GM19463 (cell line): ENCODE measurements around the gene FOLR3.
"Not testable (repeated sequence)": the region's sequence is repeated elsewhere in the genome, so short reads cannot be mapped to it uniquely, and the experiment has no call there.

Experiments used
- ATAC-seq: cut with Tn5 transposase; IDR thresholded peaks from one replicate; pipeline ENCODE4 v1.9.1; 2021; ENCODE audit warnings: mild to moderate bottlenecking, moderate library complexity; ENCODE audit not compliant: unreplicated experiment

Gene FOLR3

DNA sequence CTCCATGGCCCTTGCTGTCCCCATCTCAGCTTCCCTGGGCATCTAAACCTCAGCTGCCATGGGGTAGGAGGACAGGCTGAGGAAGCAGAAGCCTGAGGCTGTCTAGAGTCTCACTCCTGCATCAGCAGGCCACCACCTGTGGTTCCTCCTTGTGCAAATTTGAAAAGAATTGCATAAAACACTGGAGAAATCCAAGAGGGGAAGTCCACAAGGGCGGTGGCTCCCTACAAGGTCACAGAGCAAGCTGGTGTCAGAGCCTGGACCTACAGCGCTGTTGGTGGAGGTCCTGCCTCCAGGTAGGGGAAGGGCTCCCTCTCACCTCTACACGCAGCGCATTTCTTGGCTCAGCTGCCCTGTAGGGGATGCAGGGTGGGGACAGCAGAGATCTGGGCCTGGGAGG, at the start of gene FOLR3:
Gene FOLR3 (plus strand): TSS at position 253 of the 400 bp plus-strand sequence. CDS start 228 bp downstream, outside the sequence.
- ATAC-seq = not testable (repeated sequence)

DNA sequence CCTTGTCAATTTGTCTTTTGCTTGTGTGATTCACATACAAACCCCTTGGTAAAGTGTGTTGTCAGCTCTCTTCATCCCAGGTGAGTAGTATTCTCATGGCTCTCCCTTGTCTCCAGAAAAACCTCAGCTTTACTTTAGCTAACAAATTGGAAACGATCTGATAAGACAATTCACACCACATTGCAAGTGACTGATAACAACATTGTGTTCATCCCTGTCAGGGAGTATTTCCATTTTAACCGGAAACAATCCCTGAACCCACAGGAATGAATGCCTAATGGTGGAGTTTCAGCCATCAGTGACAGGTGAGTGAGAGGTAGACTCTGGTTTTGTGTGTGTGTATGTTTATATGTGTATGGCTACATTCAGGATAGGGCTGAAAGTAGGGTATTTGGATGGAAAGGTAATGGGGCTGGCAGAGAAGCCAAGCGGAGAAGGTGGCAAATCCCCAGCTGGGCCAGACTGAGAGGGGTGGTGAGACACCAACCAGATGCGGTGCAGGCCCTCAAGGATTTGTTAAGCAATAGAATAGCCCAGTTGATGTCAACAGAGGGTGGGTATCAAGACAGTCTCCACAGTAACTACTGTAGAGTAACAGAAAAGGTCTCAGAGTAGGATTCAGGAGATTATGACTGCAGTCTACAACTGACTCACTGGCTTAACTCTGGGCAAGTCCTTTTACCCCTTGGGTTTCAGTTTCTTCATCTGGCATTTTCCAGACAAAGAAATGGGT, 47.3 kb upstream of the FOLR3 start:
- ATAC-seq = no peak

DNA sequence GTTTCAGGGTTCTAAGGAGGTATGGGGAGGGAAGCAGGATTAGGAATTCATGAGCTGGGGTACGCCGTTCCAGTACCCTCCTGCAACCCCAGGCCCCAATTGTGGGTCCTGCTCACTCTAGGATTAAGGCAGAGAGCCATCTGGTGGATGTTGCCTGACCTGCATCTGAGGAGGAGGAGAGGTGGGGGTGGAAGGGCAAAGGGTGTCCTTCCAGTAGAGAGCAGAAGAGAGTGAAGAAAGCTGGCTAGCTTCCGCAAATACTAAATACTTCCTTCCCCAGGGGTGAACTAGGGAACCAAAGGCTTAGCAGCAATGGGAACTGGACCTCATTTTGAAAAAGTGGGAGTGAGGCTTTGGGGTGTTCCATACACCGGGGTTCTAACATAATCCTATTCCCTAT, 44.2 kb upstream of the FOLR3 start:
- ATAC-seq = no peak

DNA sequence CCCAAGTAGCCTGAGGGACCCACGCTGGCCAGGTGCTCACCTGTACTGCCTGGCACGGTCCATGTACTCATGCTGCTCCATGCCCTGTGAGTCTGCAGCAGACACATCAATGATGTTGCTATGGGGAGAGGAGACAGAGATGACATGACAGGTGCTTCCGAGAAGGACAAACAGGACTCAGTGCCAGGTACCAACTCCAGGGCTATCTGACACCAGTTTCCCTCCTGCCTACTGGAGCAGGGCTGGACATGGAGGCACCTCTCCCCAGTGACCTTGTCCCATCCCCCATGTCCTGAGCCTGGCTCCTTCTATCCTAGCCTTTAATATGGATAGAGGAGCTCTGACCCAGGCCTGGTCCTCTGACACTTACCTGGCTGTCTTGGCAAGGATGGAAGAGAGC, 36.8 kb upstream of the FOLR3 start:
- ATAC-seq = no peak

DNA sequence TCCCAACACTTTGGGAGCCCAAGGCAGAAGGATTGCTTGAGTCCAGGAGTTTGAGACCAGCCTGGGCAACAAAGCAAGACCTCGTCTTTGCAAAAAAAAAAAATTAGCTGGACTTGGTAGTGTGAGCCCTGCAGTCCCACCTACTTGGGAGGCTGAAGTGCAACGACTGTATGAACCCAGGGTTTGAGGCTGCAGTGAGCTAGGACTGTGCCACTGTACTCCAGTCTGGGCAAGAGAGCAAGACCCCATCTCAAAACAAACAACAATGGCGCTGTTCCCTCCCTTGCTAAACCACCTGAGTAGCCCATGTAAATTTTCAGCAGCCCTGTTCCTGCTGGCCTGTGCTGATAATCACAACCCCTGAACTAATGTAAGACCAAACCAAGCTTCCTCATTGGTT, 35.5 kb upstream of the FOLR3 start:
- ATAC-seq = no peak

DNA sequence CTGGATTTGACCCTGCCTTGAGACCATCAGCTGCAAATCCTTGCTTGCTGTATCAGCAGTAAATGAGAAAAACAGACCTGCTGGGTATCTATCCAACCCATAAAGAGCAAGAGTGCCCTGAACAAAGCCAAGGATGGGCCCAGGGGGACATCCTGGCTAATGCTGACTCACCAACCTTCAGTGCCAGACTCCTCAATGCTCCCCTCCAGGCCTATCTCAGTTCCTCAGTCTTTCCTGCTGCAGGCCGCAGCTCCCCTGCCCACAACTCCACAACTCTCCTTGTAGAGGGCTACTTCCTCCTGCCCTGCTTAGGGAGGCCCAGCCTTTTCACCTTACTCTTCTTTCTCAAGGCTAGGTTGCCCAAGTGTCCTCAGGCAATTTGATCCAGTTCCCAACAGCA, 35.1 kb upstream of the FOLR3 start:
- ATAC-seq = no peak

DNA sequence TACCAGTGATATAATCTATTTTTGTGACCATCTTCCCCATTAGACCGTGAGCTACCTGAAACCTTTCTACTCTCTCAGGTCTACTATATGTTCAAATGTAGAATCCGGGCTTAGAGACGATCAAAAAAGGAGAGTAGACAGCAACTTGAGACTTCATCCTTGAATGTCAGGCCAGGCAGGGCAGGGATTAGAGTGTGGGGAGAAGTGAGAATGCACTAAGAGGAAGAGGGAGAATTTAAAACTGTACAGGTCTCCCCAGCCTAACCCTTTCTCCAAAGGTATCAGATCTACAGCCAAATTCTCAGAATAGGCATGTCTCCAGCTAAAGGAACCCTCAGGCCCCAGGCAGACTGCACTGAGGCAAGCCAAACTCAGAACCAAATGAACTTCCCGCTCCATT, 33.4 kb upstream of the FOLR3 start:
- no peak for ATAC-seq

DNA sequence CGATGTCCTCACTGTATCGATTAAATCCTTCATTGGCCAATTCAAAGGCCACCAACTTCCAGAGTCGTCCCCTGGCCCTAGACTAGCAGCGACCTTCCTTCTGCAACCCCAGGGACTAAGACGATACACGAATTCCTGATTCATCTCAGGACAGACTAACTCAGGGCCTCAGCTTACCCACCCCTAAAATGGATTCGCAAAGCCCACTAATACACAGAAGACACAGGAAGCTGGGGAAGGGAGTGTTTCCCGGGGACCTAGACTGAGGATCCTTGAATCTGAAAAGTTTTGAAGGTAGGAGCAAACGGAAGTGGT, 32.9 kb upstream of the FOLR3 start:
- ATAC-seq = no peak

DNA sequence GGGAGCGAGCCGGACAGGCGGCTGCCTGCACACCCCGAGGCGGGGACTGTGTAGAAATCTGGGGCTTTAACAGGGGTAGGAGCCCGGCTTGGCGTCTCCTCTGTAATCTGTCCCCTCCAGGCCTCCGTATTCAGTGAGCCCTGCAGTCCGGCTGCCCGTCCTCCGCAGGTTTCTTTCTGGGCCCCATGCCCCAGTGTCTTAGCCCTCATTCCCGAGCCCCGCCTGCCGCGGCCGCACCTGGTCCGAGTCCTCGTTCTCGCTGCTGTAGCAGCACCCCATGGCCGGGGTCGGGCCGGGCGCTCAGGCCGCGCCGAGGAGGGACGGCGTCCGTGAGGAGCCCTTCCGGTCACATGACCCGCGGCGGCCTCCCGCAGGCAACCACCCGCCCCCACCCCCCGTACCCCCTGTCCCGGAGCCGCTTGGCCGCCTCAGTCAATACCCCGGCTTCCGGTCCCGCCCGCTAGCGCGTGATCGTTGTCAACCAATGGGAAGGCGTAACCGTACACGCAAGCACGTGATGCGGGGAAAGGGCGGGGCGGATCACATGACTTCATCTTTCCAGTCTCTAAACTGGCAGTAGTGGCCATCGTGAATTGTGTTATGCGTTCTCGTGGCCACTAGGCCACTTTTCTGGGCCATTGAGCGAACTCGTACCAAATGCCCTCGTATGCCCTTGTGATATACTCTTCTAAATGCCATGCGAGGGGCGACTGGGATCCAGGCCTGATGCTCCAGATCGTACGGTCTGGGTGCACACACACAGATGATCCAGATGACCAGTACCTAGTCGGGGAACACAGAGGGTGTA, 32.4 kb upstream of the FOLR3 start, which contains the start of gene LAMTOR1:
Gene LAMTOR1 (minus strand): TSS at position 352 of the 808 bp plus-strand sequence. CDS start 73 bp downstream, at position 279.
- peak; percentile 94 for ATAC-seq

DNA sequence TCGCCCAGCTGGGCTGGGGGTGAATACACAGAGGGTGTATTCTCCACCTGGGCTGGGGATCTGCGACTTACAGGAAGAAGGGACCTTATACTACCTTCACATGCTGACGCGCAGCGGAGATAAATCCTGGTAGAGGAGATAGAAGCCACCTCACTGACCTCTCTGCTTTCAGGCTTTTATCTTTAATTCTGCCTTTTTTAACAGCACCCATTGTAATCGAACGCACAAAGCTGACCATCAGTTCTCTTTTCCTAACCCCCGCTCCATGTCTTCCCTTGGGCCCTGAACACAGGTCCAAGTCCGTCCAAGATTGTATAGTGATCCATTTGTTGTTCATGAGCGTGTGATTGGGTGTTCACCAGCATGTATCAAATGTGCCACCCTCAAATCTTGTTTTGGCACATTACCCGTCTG, 31.8 kb upstream of the FOLR3 start:
- no peak for ATAC-seq

DNA sequence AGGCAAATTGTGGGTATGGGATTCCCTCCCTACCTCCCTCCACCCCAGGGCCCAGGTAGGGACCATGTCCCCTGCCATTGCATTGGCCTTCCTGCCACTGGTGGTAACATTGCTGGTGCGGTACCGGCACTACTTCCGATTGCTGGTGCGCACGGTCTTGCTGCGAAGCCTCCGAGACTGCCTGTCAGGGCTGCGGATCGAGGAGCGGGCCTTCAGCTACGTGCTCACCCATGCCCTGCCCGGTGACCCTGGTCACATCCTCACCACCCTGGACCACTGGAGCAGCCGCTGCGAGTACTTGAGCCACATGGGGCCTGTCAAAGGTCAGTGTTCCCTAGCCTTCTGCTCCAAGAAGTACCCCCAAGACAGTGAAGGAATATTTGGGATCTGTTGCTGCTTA, 29.6 kb upstream of the FOLR3 start, which contains the start of gene TOMT:
Gene TOMT (plus strand): TSS at position 37 of the 400 bp plus-strand sequence. CDS start 28 bp downstream, at position 65.
- no peak for ATAC-seq

DNA sequence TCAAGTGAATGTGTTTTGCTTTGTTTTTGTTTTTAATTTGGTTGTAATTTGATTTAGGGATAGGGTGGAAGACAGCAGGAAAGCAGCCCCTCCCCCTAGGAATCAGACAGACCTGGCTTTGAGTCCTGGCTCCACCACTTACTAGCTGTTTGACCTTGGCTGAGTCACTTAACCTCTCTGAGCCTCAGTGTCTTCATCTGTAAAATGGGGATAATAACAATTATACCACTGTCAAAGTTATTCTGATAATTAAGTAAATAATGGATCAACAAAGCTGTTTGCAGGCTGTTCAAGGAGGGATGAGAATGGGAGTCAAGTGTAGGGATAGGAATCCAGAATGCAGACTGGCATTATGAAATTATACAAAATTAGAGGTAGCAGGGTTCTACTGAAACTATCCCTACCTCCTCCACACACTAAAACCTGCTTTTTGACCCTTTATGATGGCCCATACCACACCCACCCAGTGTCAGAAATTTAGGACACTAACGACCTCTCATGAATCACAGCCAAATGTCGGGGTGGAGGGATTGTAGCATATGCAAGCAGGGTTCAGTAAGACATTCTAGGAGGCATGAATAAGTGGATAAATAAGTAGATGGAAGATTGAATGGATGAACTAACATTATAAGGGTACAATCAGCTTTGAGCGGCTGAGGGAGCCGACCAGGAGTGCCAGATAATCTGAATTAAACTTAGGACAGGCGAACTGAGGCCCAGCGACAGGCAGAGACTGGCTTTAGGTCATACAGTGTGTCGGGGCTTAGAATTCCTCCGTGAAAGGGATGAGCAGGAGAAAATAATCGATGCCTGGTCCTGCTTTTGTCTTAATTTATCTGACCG, 24.0 kb upstream of the FOLR3 start:
- ATAC-seq = peak; percentile 4

DNA sequence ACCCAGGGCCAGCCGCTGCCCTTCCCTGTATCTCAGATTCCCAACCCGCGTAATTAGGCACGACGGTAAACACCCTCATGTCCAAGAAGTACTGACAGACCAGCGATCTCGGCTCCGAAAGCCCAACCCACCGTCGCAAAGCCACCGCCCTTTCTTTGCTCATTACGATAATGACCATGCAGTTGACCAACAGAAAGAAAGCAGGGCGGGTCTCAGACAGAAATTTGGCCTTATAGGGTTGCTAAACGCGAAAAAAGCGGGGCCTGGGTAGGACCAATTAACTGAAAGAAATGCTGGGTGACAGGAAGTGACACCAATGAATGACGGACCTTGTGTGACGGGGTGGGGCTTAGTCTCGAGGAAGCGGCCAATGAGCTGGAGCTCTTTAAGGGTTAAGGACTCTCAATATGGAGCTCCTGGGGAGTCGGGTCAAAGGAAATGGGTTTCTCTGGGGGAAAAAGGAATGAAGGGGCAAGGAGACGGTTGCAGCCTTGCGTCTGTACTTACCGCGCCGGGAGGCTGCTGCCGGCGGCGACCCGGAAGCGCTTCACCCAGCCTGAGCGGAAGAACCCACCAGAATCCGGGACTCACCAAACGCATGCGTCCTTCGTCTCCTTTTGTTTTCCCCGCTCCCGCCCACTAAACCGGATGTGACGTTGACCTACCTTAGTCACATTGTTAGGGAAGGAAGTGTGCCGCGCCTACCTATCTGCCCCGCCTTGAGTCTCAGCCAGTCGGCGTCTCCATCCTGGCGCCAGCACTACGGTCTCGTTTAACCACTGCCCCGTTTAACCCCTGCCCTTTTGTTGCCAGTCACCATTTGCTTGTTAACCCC, 23.2 kb upstream of the FOLR3 start, which contains the start of gene ANAPC15:
Gene ANAPC15 (minus strand): TSS at position 553 of the 835 bp plus-strand sequence. CDS start 1,419 bp downstream, outside the sequence.
- ATAC-seq = peak; percentile 86

DNA sequence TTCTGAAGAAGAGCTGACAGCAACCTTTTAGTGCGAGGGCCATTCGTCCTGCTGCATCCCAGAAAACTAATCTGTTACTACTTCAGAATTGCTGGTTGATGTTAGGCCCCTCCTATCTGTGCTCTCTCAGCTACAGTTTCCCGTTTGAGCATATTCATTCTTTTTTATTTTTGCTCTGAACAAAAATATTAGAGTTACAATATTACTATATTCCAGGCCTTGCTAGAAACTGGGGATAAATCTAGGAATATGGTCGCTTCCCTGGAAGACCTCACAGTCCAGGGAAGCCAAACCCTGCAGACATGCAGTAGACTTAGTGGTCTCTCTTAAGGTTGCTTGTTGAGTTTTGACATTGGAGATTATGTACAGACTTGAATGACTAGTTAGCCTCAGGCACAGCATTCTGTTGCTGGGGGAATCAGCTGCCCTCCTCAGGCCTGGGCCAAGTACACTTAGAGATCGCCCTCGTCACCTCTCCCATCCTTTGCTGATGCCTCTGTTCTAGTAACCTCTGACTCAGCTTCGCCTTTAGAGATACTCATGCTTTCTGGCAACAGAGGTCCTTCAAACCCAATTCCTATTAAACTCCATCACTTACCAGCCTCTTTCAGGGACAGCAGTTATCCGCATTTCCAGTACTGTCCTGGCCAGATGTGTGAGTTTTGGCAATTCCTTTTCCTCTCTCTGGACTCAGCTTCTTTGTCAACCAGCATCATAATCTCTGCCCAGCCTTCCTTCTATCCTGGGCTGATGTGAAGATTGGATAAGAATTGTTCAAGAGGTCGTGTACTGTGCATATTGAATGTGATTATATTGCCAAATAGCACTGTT, 22.3 kb upstream of the FOLR3 start:
- no peak for ATAC-seq

DNA sequence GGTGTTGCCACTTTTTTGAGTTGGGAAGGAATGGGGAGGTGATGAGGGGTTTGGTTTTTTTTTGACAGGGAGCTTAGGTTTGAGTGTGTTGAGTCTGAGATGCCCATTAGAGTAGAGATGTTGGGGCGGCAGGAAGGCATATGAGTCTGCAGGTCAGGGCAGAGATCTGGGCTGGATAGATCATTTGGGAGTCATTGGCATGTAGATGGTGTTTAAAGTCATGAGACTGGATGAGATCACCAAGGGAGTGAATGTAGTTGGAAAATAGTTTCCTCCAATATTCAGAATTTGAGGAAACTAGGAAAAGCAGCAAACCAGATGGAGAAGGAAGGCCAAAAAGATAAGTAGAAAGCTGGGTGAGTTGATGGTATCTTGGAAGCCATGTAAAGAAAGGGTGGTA, 21.0 kb upstream of the FOLR3 start:
- ATAC-seq = no peak

DNA sequence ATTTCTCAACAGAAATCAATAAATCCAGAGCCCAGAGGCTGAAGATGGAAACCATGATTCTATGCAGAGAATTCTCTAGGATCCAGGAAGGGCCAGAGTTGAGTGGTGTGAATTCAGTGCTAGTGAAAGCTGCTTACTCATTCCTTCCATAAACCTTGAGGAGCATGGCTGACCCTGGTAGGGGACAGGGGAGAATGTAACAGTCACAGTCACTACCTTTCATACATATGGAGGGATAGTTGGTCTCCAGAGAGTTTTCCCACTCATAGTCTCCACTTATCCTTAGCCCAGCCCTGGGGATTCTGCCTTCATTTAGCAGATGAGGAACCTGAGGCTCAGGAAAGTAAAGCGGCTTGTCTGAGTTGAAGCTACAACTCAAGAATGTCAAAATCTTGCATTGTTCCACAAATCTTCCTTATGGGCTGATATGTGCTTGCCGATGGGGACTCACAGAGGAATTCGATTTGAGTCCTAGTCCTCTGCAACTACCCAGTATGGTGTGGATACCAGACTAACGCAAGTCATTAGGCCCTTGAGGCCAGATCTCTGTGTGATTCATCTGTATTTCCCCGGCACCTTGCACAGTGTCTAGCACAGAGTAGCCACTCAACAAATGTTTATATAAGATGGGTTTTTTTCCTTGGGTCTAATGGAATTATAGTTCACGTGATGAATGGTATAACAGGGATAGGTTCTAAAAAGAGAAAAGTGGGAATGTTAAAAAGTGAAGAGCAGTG, 19.3 kb upstream of the FOLR3 start:
- ATAC-seq = no peak

DNA sequence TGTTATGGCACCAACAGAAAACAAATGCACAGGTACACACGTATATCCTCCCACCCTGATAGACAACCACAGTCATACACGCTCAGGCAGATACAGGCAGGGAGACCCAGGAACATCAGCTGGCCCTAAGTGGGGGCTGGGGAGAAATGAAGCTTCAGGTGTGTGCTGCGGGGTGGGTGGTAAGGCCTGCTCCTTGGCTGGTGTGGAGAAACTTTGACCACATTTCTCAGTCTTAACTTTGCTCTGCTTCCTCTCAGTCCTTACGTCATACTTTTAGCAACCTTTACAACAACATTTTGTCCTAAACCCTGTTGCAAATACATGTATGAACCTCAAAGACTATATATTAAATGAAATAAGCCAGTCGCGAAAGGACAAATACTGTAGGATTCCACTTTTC, 16.3 kb upstream of the FOLR3 start:
- no peak for ATAC-seq

DNA sequence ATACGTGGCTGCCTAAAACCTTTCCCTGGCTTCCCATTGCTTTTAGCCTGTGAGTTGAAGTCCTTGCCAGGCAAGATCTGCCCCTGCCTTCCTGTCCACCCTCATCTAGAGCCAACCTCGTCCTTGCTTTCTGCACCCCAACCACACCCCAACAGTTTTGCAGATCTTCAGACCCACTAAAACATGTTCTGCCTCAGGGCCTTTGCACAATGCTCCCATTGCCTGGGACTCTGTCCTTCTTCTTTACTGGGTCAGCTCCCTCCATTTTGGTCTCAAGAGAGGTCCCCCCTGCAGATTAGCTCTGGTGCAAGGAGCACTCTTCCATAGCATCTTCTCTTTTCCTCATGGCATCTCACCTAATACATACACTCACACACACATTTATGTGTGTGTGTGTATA, 14.6 kb upstream of the FOLR3 start:
- ATAC-seq = no peak

DNA sequence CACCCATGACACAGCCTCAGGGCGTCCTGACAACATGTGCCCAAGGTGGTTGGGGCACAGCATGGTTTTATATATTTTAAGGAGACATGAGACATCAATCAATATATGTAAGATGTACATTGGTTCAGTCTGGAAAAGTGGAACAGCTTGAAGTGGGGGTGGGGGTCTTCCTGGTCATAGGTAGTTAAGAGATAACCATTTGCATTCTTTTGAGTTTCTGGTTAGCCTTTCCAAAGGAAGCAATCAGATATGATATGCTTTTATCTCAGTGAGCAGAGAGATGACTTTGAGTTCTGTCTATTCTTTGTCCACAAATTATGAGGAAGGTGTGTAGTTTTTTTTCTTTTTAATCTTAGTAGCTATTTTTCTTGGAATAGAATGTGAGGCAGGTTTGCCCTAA, 12.9 kb upstream of the FOLR3 start:
- no peak for ATAC-seq
